GM10847 (cell line): ENCODE measurements around the gene NME3.

ENCODE experiments used
- POLR2A ChIP-seq: IDR thresholded peaks from 2 replicates; pipeline ENCODE4 v1.6.1; 2011; ENCODE audit not compliant: insufficient read length; ENCODE audit errors: extremely low read depth

The NME3 gene

DNA sequence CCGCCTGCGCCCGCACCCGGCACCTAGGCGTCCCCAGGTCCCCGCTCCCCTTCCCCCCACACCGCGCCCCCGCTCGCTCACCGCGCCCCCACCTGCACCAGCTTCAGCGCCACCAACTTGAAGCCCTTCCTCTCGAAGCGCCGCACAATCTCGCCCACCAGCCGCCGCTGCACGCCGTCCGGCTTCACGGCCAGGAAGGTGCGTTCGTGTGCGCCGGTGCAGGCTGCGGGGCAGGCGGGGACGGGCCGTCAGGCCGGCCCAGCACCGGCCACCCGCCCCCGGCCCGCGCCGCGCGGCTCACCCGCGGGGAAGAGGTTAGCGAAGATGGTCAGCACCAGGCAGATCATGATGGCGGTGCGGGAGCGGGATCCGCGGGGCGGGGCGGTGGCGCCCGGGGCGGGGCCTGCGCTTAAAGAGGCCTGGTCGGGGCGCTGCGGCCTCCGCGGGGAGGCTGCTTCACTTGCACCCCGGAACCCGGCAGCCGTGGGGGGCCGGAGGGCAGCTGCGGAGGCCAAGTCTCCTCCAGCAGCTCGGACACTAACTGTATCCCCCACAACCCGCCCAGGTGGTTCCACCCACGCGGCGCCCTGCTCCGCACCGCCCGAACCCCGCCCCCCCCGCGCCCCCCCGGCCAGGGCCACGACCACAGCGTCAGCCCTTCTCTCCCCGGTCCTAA lies at the start of gene NME3:
NME3 (minus strand) TSS at position 356 of the 676 bp plus-strand sequence; CDS start at position 347, 9 bp downstream.
- TF ChIP-seq POLR2A = peak; percentile 22

GRCh38 chr16:1820946-1821290 lies 49.6 kb upstream of the NME3 start:
- TF ChIP-seq POLR2A = no peak

DNA sequence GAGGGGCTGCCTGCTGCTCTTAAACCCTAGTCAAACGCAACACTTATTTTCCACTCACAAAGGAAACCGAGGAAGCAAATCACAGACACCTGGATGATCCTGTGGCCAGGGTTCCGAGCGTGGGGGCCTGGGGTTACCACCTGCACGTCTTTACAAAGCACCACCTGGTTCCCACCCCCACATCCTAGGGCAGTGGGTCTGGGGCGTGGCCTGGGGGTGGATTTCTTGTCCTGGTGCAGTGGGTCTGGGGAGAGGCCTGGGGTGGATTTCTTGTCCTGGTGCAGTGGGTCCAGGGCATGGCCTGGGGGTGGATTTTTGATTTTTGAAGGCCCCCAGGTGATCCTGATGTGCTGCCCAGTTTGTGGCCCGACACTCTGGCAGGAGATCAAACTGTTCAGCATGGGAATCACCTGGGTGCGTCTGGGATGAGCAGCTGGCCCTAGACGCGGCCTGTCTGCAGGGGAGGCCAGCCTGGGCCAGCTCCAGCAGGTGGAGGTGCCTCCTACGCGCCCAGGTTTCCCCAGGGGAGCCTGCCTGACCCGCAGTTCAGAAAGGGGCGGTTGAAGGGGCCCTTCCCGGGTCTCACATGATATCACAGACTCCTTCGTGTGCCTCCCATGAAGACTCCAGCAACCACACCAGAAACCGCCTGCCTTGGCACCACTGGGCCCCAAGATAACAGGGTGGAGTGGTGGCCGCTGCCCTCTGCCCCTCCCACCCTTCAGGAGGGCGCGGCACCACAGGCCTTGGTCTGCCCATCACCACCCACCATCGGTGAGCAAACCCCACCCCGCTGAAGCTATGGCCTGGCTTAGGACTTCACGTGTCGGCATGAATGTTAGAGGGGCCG lies 49.0 kb upstream of the NME3 start:
- TF ChIP-seq POLR2A = no peak

- no peak for TF ChIP-seq POLR2A
These were observed 48.3 kb upstream of the NME3 start for GRCh38 chr16:1819611-1820010.

DNA sequence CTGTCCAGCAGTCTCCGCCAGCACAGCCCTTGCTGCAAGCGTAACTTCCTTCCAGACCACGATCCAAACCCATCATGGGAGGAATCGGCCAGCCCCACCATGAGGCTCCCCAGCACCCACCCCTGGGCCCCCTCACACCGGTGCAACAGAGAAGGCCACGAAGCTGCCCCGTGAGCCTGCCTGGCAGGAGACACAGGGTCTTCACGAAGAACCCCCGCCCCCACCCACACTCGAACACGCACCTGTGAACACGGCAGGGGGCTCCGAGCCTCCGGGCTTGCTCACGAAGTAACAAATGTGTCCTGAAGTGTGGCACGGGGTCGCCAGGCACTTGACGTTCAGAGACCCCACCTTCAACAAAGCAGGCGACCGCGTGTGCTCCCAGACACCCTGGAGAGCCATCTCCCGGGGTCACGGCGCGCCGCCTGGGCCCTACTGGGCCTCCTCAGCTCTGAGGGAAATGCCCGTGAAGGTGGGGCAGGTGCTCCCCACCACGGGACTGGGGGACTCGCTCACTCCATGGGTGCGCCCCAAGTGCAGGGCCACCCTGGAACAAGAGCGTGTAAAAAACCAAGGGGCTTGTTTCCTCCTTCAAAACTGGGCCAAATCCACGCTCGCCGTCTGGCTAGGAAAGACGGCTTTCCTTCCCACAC lies 47.7 kb upstream of the NME3 start:
- no peak for TF ChIP-seq POLR2A

- no peak for TF ChIP-seq POLR2A
These were observed 47.0 kb upstream of the NME3 start for GRCh38 chr16:1818204-1818872.

GRCh38 chr16:1817716-1818115 lies 46.4 kb upstream of the NME3 start:
- TF ChIP-seq POLR2A = no peak

- TF ChIP-seq POLR2A = no peak
These were observed 45.9 kb upstream of the NME3 start for GRCh38 chr16:1817276-1817589.

- no peak for TF ChIP-seq POLR2A
These were observed 45.3 kb upstream of the NME3 start for GRCh38 chr16:1816396-1817275.

- TF ChIP-seq POLR2A = no peak
These were observed 44.1 kb upstream of the NME3 start for GRCh38 chr16:1815461-1815860.

GRCh38 chr16:1812732-1813163 lies 41.4 kb upstream of the NME3 start:
- TF ChIP-seq POLR2A = no peak

DNA sequence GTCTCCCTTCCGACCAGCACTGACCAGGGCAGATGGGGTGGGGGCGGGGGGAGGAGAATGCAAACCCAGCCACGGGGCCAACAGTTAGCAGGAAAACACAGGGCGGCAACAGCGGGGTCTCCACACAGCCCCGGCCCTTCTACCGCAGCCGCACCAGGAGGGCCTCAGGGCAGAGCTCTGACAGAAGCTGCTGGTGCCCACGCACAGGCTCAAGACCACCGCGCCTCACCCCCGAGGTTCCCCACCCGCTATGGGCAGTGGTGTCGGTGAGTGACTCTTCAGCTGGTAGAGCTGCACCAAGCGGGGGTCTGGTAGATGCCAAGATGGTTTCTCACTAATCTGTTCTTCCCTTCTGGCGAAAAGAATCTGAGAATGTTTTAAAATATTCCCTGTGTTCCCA lies 39.2 kb upstream of the NME3 start:
- no peak for TF ChIP-seq POLR2A

DNA sequence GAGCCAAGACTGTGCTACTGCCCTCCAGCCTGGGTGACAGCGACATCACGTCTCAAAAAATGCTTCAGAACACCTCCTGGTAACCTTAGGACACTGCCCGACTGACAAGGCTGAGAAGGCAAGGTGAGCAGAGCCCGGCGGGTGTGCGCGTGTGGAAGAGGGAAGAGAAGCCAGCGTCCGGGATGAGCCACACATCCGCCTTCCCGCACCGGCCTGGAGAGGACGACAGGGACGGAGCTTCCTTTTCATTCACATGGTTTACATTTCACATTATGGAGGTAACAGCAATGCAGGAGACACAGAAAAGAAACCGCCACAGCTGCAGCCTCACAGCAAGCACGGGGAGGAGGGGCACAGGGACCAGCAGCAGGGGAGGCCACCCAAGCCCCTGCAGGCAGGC lies 38.8 kb upstream of the NME3 start:
- no peak for TF ChIP-seq POLR2A

DNA sequence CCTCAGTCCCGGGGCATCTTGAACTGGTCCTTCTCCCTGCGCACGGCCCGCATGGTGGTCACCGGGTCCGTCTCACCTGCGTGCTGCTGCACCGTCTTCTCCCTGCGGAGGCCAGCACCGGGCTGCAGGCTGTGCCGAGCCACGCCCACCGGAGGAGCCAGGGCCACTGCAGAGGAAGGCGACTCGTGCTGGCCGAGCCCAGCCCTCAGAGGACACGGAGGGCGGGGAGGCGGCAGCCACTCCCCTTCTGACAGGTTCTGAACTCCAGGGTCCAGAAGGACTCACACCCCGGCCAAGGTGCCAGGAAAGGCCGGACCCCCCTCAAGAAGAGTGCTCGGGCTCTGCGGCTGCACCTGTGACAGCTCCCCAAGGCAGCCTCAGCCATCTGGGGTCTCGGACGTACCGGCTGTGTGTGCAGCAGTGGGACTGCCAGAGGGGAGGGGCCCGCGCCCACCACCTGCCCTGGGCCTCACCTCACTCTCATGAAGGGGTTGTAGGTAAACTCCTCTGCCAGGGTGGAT lies 38.0 kb upstream of the NME3 start:
- no peak for TF ChIP-seq POLR2A
